GM12864 (cell line): ENCODE results near the gene ERICH2.

Experiments
- DNase-seq: peaks from one replicate; pipeline ENCODE4 v3.0.0-alpha.2; 2011; ENCODE audit warnings: low read depth
- H3K4me3 ChIP-seq: 2 replicates; pipeline ENCODE4 v1.5.1; 2011; ENCODE audit warnings: mild to moderate bottlenecking, low read depth, low read length, control low read depth
- TF ChIP-seq, protein P1 (sequence below): IDR thresholded peaks from 2 replicates; pipeline ENCODE4 v1.5.1; 2011; ENCODE audit warnings: low read depth, mild to moderate bottlenecking, moderate library complexity, low read length, control low read depth, inconsistent platforms; ENCODE audit errors: missing control alignments

ERICH2 gene

DNA sequence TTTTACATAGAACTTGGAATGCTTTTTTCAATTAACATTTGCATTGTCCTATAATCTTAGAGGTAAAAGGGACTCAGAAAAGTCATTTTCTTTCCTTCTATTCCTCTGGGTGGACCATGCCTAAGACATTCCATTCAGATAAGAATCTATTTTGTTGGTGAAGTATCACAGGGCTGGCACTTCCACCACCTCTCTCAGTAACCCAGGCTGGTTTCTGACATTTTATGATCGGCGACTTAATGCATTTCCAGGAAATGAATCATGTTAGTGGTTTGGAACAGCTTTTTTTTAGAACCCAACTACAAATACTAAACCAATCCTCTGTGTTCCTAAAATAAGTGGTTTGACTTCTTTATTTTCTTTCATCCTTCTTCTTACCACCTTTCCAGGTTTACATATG lies 73.5 kb downstream of the ERICH2 start:
- TF ChIP-seq, protein P1, sequence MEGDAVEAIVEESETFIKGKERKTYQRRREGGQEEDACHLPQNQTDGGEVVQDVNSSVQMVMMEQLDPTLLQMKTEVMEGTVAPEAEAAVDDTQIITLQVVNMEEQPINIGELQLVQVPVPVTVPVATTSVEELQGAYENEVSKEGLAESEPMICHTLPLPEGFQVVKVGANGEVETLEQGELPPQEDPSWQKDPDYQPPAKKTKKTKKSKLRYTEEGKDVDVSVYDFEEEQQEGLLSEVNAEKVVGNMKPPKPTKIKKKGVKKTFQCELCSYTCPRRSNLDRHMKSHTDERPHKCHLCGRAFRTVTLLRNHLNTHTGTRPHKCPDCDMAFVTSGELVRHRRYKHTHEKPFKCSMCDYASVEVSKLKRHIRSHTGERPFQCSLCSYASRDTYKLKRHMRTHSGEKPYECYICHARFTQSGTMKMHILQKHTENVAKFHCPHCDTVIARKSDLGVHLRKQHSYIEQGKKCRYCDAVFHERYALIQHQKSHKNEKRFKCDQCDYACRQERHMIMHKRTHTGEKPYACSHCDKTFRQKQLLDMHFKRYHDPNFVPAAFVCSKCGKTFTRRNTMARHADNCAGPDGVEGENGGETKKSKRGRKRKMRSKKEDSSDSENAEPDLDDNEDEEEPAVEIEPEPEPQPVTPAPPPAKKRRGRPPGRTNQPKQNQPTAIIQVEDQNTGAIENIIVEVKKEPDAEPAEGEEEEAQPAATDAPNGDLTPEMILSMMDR, result no peak
- DNase-seq, result no peak
- no peak overlapping the region for H3K4me3 ChIP-seq

DNA sequence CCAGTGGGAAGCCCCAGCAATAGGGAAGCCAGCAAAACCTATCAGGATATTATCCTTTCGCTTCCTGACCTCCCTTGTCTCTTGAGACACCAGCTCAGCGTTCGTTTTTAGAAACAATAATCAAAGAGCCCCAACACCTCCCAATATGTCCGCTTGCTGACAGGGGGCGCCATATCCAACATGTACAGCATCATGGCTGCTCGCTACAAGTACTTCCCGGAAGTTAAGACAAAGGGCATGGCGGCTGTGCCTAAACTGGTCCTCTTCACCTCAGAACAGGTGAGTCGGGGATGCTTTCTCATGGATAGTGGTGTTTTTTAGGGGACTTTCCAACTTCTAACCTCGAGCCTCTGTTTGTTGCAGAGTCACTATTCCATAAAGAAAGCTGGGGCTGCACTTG lies 75.2 kb downstream of the ERICH2 start:
- H3K4me3 ChIP-seq, result no peak overlapping the region
- TF ChIP-seq, protein P1, result peak; percentile 28
- DNase-seq, result no peak

DNA sequence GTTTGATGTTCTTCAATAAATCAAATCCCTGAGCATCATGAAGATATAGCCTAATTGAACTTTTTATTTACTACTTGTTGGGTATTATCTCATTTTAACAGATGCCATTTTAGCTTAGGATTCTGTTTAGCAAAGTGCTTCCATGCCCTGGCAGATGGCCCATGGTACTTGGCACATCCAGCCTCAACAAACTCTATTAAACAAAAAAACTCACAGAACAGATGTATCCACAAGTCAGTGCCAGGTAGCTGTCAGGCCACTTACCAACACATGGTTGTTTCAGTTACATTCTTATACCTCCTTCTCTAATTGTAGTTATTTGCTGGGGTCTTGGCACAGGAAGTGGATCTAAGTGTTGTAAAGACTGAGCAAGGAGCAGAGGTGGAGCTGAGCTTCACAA lies 76.1 kb downstream of the ERICH2 start:
- no peak for DNase-seq
- TF ChIP-seq, protein P1, result no peak
- H3K4me3 ChIP-seq, result no peak overlapping the region

DNA sequence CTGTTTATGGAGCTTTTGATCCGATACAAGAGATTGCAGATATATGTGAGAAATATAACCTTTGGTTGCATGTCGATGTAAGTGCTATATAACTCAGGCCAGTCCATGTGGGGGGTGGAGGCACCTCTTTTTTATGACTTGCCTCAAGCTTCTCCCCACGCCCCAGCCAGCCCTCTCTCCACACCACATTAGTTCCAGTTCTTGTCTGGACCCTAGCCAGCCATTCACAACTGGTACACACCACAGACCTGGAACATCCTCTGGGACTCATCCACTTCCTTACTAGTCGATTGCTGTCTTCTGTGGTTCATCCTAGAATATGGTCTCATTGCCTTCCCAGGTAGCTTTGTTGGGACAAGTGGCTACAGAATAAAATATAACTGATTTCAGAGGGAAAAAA lies 77.5 kb downstream of the ERICH2 start:
- TF ChIP-seq, protein P1, result no peak
- no peak overlapping the region for H3K4me3 ChIP-seq
- DNase-seq, result no peak
